ENCODE results near the gene PTPRJ.

The PTPRJ gene

DNA sequence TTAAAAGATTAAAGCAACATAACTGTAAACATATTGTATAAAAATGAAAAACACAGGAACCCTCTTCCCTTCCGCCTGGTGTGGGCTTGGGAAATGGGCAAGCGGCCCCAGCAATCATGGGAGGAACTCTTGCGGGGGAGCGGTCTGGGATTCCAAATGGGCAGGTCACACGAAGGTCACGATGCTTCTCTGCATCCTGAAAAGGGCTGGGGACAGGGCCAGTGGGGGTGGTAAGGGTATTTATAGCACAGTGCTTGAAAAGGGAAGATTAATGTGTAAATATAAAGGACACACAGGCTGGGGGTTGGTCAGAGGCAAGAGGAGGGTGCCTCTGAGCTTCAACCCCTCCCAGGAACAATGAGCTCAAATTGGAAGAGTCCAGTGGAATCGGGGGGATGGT is 189.4 kb downstream of the PTPRJ start:
- DNase-seq: no peak

DNA sequence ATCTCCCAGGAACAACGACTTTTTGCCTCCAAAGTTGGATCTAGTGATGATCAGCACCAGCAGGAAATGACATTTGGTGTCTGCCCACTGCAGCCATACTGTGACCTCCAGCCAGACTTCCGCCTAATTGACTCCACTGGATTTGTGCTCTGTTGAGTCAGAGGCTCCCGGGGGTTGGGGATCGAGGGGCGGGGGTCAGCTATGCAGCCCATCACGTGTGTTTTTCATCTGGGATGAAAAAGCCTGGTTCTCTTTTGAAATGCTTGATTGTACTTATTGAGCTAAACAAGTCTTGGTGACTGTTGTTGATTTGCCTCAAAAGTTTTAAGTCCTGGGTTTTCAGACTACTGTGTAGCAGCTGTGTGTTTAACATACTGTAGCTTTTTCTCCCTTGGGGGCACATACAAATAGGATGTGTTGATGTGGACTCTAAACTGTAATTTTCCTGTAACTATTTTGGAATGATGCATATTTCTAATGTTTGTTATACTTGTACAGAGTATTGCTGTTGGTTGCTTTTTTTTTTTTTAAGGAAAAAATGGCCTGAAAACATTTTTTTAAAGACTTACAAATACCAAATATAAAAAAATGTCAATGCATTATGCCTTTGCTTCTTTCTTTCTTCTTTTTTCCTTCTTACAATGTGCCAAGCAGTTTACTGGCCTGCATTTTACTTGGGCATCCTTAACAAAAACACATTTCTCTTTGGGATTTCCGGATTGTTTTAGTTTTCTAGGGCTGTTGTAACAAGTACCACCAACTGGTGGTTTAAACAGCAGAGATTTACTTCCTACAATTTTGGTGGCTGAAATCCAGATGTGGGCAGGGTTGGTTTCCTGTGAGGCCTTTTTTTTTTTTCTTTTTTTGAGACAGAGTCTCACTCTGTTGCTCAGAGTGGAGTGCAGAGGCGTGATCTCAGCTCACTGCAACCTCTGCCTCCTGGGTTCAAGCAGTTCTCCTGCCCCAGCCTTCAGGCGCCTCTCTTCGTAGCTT is 190.2 kb downstream of the PTPRJ start:
- no peak for DNase-seq

DNA sequence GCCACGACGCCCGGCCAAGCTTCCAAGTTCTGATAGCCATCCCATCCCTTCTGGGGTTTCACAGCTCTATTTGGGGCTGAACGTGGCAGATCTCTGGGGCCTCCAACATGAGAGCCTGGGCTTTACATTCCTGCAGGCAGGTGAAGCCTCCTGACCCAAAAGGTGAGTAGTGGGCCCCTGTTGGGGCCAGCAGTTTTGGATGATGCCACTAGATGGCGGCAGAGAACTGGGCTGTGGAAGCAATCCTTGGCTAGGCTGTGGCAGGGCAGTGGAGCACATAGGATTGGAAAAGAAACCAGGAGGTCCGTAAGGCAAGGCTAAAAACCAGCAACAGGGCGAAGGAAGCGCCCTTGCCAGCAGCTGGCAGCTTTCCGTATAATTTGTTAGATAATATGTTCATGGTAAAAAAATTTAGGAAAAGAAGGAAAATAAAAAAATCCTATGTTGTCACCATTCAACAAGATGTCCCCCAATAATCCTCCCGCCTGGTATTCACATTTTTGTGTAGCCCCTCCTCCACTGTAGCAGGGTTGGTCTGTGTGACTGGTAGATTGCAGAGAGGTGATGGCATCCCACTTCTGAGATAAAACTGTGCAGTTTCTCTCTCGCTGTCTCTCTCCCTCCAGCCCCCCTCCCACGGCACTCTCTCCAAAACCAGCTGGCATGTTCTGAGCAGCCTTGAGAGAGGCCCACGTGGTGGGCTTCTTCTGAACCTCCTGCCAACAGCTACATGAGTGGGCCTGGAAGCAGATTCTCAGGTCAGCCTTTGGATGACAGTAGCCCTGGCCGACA is 192.7 kb downstream of the PTPRJ start:
- peak; percentile 58 to 59 for DNase-seq

DNA sequence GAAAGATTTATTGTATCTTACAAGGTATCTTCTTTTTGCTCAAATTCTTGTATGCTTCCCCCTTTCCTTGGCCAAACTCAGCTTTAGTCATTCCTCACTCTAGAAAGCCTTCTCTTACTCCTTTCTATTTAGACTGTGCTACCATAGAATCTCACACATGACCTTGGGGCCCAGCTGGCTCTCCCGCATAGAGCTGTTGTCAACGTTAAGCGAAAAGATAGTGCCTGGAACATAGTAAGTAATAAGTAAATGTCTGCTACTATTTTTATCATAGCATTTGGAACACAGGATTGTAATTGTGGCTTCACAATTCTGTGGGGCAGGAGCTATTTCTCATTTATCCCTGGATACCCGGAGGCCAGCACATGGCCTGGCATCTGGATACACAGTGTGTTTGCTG is 197.3 kb downstream of the PTPRJ start:
- no peak for DNase-seq

DNA sequence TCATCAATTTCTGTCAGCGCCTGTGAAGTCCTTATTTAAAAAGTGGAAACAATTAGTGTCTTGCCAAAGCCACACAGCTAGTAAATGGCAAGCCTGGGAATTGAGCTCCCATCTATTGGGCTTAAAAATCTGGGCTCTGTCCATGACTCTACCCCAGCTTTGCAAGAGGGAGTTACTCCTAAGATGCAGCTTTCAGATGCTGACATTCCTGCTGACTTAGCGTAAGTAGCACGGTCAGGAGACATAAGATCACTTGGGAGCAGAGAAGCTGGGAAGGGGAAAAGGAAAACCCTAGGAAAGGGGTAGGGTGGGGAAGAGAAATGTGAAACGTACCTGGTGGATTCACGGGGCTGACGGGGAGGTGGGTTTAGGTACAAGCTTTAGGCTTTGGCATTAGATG is 200.3 kb downstream of the PTPRJ start:
- DNase-seq: no peak

DNA sequence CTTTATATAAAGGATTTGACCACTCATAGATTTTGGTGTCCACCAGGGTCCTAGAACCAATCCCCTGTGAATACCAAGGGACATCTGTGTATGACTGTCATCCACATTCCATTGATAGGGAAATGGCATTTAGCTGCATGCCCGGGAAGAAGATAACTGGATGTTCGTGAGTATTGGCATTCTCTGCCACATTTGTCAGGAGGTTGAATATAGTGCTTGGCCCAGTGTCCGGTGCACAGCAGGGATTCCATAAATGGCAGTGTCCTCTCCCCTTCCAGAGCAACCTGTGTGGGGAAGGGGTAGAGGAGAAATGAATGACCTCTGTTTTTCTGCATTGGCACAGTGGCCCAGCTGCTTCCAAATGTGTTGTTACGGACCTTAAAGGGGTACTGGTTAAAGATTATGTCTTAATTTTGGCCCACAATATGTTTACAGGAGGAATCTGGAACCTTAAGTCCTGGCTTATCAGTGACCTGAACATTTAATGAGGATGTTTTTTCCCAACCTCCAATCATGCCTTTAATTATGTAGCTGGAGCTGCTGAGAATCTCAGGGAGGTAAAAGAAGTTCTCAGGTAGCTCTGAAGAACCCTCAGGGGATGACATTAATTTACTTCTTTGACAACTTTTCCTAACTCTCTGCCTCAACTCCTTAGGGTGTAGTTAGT is 202.6 kb downstream of the PTPRJ start:
- no peak for DNase-seq

DNA sequence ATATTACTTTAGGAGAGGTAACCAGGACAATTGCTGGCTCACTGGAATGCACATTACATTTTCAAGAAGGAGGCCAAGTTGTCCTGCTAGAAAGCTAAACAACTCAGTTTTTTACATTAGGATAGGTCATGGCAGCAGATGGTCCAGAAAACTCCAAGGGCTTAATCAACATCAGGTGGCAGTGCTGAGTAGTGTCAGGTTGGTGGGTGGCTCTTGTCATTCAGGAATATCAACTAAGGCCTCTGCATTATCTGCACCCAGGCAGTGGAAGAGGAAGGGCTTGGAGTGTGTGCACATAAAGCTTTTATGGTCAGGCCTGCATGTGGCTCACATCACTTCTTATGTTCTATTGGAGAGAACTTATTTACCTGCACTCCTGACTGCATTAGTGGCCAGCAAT is 204.1 kb downstream of the PTPRJ start:
- no peak for DNase-seq

DNA sequence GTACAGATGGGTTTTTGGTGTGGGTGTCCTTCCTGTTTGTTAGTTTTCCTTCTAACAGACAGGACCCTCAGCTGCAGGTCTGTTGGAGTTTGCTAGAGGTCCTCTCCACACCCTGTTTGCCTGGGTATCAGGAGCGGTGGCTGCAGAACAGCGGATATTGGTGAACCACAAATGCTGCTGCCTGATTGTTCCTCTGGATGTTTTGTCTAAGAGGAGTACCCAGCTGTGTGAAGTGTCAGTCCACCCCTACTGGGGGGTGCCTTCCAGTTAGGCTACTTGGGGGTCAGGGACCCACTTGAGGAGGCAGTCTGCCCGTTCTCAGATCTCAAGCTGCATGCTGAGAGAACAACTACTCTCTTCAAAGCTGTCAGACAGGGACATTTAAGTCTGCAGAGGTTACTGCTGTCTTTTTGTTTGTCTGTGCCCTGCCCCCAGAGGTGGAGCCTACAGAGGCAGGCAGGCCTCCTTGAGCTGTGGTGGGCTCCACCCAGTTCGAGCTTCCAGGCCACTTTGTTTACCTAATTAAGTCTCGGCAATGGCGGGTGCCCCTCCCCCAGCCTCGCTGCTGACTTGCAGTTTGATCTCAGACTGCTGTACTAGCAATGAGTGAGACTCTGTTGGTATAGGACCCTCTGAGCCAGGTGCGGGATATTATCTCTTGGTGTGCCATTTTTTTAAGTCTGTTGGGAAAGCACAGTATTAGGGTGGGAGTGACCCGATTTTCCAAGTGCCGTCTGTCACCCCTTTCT is 210.7 kb downstream of the PTPRJ start:
- peak in 1 of 2 experiments; percentile 12 for DNase-seq

DNA sequence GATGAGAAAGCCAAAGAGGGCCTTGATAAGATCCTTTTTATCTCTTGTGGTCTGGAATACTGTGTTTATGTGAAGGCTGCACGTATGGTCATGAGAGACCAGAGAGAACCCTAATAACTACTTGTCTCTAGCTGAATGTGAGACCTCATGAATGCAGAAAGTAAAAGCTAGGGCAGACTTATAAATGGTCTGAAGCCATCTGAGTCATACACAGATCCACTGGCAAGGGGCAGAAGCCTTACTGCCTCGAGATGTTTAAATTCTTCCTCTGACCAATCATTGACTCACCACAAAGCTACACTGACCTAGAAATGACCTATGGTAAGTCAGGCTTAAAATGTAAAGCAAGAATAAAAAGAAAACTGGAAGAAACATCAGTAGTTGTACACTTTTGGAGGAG is 213.5 kb downstream of the PTPRJ start:
- DNase-seq: no peak

DNA sequence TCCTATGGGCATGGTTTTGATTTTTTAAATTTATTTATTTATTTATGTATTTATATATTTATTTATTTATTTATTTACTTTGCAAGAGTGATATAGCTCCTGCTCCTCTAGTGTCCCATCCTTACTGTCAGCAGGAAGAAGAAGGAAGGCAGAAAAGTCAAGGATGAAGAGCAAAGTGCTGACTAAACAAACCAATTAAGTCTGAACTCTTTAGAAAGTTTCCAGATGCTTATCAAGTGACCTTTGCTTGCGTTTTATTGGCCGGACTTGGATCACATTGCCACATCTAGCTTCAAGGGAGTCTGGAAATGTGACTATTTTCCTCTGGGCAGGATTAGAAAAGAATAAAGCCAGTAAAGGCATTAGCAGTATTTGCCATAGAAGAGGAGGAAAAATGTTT is 227.5 kb downstream of the PTPRJ start:
- no peak for DNase-seq

DNA sequence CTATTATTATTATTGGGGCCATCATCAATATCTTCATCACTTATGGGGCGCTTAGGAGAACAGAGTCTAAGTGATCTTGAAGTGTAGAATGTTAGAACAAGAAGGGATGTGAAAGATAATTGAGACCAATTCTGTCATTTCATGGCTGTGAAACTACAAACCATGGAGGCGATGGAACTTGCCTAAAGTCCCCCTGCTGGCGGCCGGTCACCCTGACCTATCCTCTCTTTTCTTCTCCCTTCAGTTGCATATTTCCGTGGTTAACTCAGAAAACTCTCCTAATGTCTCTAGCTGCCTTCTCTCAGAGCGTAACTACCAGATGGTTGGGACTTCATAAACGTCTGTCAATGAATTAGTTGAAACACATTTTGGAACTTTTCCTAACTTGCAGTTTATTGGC is 229.7 kb downstream of the PTPRJ start:
- DNase-seq: no peak

DNA sequence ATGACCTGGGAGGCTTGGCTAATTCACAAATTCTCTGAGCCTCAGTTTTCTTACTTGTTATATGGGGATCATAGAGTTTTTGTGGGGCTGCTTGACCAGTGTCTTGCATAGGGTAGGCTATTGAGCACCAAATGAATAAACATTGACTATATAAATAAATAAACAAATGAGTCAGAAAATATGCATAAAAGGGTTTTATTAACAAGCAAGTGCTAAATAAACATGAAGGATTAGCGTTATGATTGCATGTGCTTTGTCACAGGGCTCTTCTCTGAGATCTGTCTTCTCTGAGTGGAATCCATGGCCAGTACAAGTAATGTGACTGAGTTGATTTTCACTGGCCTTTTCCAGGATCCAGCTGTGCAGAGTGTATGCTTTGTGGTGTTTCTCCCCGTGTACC is 236.2 kb downstream of the PTPRJ start, which contains the start of gene OR4B1:
OR4B1 (plus strand) TSS at position 301 of the 400 bp plus-strand sequence; CDS start at position 301, 0 bp downstream.
- DNase-seq: no peak

Data from activated CD4-positive, alpha-beta T cell treated with anti-CD3 and anti-CD28 coated beads, Interleukin-2, amount 50 U/mL, for 4 hours (primary cell).